ENCODE data around the gene ZMAT5. TPM values are rescaled to one million over a fixed set of nuclear protein-coding genes. Genes with fewer than 3 reads are reported as not detected.
A peak's percentile ranks its signal among the peaks of the same experiment; 100 is the strongest.

Gene ZMAT5
- total RNA-seq, 1 experiment from 2014 or later: 13.4 TPM

DNA sequence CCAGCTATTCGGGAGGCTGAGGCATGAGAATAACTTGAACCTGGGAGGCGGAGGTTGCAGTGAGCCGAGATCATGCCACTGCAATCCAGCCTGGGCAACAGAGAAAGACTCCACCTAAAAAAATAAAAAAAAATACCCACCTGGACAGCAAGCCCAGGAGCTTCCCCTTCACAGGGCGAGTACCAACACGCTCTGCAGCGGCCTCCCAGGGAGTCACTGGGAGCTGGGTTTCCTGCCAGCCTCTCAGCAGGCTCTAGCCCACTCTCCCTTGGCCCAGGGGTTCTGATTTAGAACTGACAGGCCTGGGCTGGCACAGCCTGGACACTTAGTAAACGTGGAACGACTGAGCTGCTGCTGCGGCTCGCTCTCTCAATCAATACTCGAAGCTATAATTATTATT, 49.0 kb downstream of the ZMAT5 start:
- DNase-seq (ENCODE audit: low spot score) (no peak), ATAC-seq (no peak)
- H3K4me1 Mint-ChIP-seq: peaks cover 3% of the 10 kb centered on the region; the same call in 1 of the 2 replicates
- H3K4me3 Mint-ChIP-seq: no peak overlapping the region
- H3K9me3 Mint-ChIP-seq: no peaks in the 10 kb centered on the region
- no peaks in the 10 kb centered on the region for H3K36me3 Mint-ChIP-seq
- H3K27me3 Mint-ChIP-seq (ENCODE audit: low read depth): peaks cover 54% of the 10 kb centered on the region
- CTCF ChIA-PET: interaction anchor here (0.6 to 6.7 kb wide), 5 partner anchors 9 to 49 kb away, joined by 3 to 57 read pairs (median 4); partner anchors contain the start of gene ZMAT5
- TF ChIP-seq ZNF219 (CRISPR knock-in tag; IDR thresholded peaks at IDR 0.05; ENCODE audit: borderline replicate concordance) (no peak), ETV6 (CRISPR knock-in tag; IDR thresholded peaks at IDR 0.05) (no peak)
- TF ChIP-seq, protein P1, sequence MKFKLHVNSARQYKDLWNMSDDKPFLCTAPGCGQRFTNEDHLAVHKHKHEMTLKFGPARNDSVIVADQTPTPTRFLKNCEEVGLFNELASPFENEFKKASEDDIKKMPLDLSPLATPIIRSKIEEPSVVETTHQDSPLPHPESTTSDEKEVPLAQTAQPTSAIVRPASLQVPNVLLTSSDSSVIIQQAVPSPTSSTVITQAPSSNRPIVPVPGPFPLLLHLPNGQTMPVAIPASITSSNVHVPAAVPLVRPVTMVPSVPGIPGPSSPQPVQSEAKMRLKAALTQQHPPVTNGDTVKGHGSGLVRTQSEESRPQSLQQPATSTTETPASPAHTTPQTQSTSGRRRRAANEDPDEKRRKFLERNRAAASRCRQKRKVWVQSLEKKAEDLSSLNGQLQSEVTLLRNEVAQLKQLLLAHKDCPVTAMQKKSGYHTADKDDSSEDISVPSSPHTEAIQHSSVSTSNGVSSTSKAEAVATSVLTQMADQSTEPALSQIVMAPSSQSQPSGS (CRISPR knock-in tag; IDR thresholded peaks at IDR 0.05; ENCODE audit: borderline replicate concordance, low read depth): no peak
- H3K27ac Mint-ChIP-seq: no peak overlapping the region
- POLR2A ChIA-PET: interaction anchor here (0.8 kb wide), 1 partner anchor 16 kb away, joined by 3 read pairs; no protein-coding TSS in a partner anchor

DNA sequence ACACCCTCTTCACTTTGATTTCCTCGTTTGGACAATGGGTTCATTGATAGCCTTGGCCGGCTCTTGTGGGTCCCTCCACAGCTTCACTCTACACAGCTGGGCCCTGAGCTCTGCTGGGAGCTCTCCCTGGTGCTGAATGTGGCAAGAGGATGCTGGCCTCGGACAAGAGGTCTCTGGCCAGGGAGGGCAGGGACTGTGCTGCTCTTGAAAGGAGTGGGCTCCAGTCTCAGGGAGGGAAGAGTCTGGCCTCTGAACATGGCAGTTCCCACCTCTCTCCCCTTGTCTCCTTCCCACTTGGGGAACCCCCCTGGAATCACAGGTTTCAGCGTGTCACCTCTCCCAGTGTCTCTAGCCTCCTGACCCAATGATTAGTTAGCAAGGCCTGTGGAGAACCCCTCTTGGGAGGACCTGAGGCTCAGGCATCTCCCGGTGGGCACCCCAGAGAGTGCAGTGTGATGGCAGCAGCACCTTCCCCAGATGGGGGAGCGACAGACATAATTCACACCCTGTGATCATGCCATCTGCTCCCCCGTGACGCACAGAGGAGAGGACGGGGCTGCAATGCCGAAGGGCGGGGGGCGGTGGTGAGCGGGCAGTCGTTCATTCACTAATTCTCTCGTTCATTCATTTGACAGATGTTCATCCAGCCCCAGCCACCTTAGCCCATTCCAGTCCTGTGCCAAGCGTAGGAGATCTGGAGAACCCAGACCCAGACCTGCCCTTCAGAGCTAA, 49.8 kb downstream of the ZMAT5 start:
- peaks cover 50% of the 10 kb centered on the region for H3K27me3 Mint-ChIP-seq (ENCODE audit: low read depth)
- no peak overlapping the region for H3K4me3 Mint-ChIP-seq
- ATAC-seq (peak; percentile 79), DNase-seq (ENCODE audit: low spot score) (peak; percentile 89)
- no peaks in the 10 kb centered on the region for H3K9me3 Mint-ChIP-seq
- ChIA-PET POLR2A (no interaction called here), CTCF (interaction anchor here (0.6 to 6.7 kb wide), 9 partner anchors 10 to 1285 kb away, joined by 3 to 57 read pairs (median 4); partner anchors contain the start of gene ZMAT5)
- H3K36me3 Mint-ChIP-seq: no peaks in the 10 kb centered on the region
- peaks cover 3% of the 10 kb centered on the region; the same call in 1 of the 2 replicates for H3K4me1 Mint-ChIP-seq
- no peak overlapping the region for H3K27ac Mint-ChIP-seq
- TF ChIP-seq, protein P2, sequence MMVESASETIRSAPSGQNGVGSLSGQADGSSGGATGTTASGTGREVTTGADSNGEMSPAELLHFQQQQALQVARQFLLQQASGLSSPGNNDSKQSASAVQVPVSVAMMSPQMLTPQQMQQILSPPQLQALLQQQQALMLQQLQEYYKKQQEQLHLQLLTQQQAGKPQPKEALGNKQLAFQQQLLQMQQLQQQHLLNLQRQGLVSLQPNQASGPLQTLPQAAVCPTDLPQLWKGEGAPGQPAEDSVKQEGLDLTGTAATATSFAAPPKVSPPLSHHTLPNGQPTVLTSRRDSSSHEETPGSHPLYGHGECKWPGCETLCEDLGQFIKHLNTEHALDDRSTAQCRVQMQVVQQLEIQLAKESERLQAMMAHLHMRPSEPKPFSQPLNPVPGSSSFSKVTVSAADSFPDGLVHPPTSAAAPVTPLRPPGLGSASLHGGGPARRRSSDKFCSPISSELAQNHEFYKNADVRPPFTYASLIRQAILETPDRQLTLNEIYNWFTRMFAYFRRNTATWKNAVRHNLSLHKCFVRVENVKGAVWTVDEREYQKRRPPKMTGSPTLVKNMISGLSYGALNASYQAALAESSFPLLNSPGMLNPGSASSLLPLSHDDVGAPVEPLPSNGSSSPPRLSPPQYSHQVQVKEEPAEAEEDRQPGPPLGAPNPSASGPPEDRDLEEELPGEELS (CRISPR knock-in tag; IDR thresholded peaks at IDR 0.05): peak; percentile 84; the same call in 1 of the 2 replicates
- TF ChIP-seq, protein P3, sequence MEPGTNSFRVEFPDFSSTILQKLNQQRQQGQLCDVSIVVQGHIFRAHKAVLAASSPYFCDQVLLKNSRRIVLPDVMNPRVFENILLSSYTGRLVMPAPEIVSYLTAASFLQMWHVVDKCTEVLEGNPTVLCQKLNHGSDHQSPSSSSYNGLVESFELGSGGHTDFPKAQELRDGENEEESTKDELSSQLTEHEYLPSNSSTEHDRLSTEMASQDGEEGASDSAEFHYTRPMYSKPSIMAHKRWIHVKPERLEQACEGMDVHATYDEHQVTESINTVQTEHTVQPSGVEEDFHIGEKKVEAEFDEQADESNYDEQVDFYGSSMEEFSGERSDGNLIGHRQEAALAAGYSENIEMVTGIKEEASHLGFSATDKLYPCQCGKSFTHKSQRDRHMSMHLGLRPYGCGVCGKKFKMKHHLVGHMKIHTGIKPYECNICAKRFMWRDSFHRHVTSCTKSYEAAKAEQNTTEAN (CRISPR knock-in tag; IDR thresholded peaks at IDR 0.05): 0 out of 2 replicates have a peak, but pooled peaks have one; percentile 55
- TF ChIP-seq MYBL2 (CRISPR knock-in tag; IDR thresholded peaks at IDR 0.05) (0 out of 2 replicates have a peak, but pooled peaks have one; percentile 31), PRRX2 (CRISPR knock-in tag; IDR thresholded peaks at IDR 0.05) (no peak), GTF2I (CRISPR knock-in tag; conservative IDR thresholded peaks at IDR 0.05) (no peak), NR2C2 (CRISPR knock-in tag; IDR thresholded peaks at IDR 0.05) (0 out of 2 replicates have a peak, but pooled peaks have one; percentile 27), ZNF219 (CRISPR knock-in tag; IDR thresholded peaks at IDR 0.05; ENCODE audit: borderline replicate concordance) (no peak), ZNF232 (CRISPR knock-in tag; IDR thresholded peaks at IDR 0.05) (0 out of 2 replicates have a peak, but pooled peaks have one; percentile 53), FOXP1 (CRISPR knock-in tag; IDR thresholded peaks at IDR 0.05; ENCODE audit: borderline replicate concordance) (peak; percentile 84), NFE2L1 (CRISPR knock-in tag; IDR thresholded peaks at IDR 0.05) (peak; percentile 77), ESRRA (CRISPR knock-in tag; IDR thresholded peaks at IDR 0.05; ENCODE audit: borderline replicate concordance) (no peak; the same call in 1 of the 2 replicates), TP53 (CRISPR knock-in tag; IDR thresholded peaks at IDR 0.05) (peak; percentile 77; the same call in 1 of the 2 replicates), TEAD1 (CRISPR knock-in tag; IDR thresholded peaks at IDR 0.05) (0 out of 2 replicates have a peak, but pooled peaks have one; percentile 57), SMAD3 (CRISPR knock-in tag; IDR thresholded peaks at IDR 0.05; ENCODE audit: borderline replicate concordance) (peak; percentile 89; the same call in 1 of the 2 replicates), ZNF121 (CRISPR knock-in tag; IDR thresholded peaks at IDR 0.05) (0 out of 2 replicates have a peak, but pooled peaks have one; percentile 25)
- TF ChIP-seq, protein P4, sequence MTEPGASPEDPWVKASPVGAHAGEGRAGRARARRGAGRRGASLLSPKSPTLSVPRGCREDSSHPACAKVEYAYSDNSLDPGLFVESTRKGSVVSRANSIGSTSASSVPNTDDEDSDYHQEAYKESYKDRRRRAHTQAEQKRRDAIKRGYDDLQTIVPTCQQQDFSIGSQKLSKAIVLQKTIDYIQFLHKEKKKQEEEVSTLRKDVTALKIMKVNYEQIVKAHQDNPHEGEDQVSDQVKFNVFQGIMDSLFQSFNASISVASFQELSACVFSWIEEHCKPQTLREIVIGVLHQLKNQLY (CRISPR knock-in tag; IDR thresholded peaks at IDR 0.05): peak; percentile 78; the same call in 1 of the 2 replicates
- TF ChIP-seq, protein P5, sequence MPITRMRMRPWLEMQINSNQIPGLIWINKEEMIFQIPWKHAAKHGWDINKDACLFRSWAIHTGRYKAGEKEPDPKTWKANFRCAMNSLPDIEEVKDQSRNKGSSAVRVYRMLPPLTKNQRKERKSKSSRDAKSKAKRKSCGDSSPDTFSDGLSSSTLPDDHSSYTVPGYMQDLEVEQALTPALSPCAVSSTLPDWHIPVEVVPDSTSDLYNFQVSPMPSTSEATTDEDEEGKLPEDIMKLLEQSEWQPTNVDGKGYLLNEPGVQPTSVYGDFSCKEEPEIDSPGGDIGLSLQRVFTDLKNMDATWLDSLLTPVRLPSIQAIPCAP (CRISPR knock-in tag; IDR thresholded peaks at IDR 0.05): peak; percentile 74
- TF ChIP-seq, protein P6, sequence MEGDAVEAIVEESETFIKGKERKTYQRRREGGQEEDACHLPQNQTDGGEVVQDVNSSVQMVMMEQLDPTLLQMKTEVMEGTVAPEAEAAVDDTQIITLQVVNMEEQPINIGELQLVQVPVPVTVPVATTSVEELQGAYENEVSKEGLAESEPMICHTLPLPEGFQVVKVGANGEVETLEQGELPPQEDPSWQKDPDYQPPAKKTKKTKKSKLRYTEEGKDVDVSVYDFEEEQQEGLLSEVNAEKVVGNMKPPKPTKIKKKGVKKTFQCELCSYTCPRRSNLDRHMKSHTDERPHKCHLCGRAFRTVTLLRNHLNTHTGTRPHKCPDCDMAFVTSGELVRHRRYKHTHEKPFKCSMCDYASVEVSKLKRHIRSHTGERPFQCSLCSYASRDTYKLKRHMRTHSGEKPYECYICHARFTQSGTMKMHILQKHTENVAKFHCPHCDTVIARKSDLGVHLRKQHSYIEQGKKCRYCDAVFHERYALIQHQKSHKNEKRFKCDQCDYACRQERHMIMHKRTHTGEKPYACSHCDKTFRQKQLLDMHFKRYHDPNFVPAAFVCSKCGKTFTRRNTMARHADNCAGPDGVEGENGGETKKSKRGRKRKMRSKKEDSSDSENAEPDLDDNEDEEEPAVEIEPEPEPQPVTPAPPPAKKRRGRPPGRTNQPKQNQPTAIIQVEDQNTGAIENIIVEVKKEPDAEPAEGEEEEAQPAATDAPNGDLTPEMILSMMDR (IDR thresholded peaks at IDR 0.05): no peak
- TF ChIP-seq, protein P7, sequence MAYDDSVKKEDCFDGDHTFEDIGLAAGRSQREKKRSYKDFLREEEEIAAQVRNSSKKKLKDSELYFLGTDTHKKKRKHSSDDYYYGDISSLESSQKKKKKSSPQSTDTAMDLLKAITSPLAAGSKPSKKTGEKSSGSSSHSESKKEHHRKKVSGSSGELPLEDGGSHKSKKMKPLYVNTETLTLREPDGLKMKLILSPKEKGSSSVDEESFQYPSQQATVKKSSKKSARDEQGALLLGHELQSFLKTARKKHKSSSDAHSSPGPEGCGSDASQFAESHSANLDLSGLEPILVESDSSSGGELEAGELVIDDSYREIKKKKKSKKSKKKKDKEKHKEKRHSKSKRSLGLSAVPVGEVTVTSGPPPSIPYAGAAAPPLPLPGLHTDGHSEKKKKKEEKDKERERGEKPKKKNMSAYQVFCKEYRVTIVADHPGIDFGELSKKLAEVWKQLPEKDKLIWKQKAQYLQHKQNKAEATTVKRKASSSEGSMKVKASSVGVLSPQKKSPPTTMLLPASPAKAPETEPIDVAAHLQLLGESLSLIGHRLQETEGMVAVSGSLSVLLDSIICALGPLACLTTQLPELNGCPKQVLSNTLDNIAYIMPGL (CRISPR knock-in tag; IDR thresholded peaks at IDR 0.05): peak; percentile 37; the same call in 1 of the 2 replicates
- TF ChIP-seq, protein P1 (CRISPR knock-in tag; IDR thresholded peaks at IDR 0.05; ENCODE audit: borderline replicate concordance, low read depth): 0 out of 2 replicates have a peak, but pooled peaks have one; percentile 45

All from WTC11 (cell line).